ENCODE results near the gene STXBP6.

Gene STXBP6

GRCh38 chr14:24887623-24888304, 162.2 kb downstream of the STXBP6 start:
- no peak for DNase-seq (ENCODE audit: low read depth in 2 of 2)

- DNase-seq (ENCODE audit: low read depth in 2 of 2), result no peak
These were observed 164.5 kb downstream of the STXBP6 start for GRCh38 chr14:24885410-24885913.

GRCh38 chr14:24883576-24883975, 166.4 kb downstream of the STXBP6 start:
- DNase-seq (ENCODE audit: low read depth in 2 of 2), result no peak

GRCh38 chr14:24881116-24881893, 168.6 kb downstream of the STXBP6 start:
- no peak for DNase-seq (ENCODE audit: low read depth in 2 of 2)

GRCh38 chr14:24880689-24881088, 169.3 kb downstream of the STXBP6 start:
- DNase-seq (ENCODE audit: low read depth in 2 of 2), result no peak

GRCh38 chr14:24879661-24880386, 170.1 kb downstream of the STXBP6 start:
- no peak for DNase-seq (ENCODE audit: low read depth in 2 of 2)

GRCh38 chr14:24876996-24877395, 173.0 kb downstream of the STXBP6 start:
- DNase-seq (ENCODE audit: low read depth in 2 of 2), result no peak

GRCh38 chr14:24875991-24876878, 173.7 kb downstream of the STXBP6 start:
- no peak for DNase-seq (ENCODE audit: low read depth in 2 of 2)

- DNase-seq (ENCODE audit: low read depth in 2 of 2), result no peak
These were observed 174.6 kb downstream of the STXBP6 start for GRCh38 chr14:24875203-24875838.

GRCh38 chr14:24874514-24875202, 175.3 kb downstream of the STXBP6 start:
- no peak for DNase-seq (ENCODE audit: low read depth in 2 of 2)

GRCh38 chr14:24873551-24873950, 176.4 kb downstream of the STXBP6 start:
- DNase-seq (ENCODE audit: low read depth in 2 of 2), result no peak

- no peak for DNase-seq (ENCODE audit: low read depth in 2 of 2)
These were observed 178.8 kb downstream of the STXBP6 start for GRCh38 chr14:24870949-24871701.

GRCh38 chr14:24868389-24868788, 181.6 kb downstream of the STXBP6 start:
- no peak for DNase-seq (ENCODE audit: low read depth in 2 of 2)

GRCh38 chr14:24866067-24866639, 183.8 kb downstream of the STXBP6 start:
- no peak for DNase-seq (ENCODE audit: low read depth in 2 of 2)

GRCh38 chr14:24863968-24864684, 185.8 kb downstream of the STXBP6 start:
- DNase-seq (ENCODE audit: low read depth in 2 of 2), result no peak

- DNase-seq (ENCODE audit: low read depth in 2 of 2), result no peak
These were observed 188.8 kb downstream of the STXBP6 start for GRCh38 chr14:24861083-24861630.

GRCh38 chr14:24859559-24859958, 190.4 kb downstream of the STXBP6 start:
- DNase-seq (ENCODE audit: low read depth in 2 of 2), result no peak

GRCh38 chr14:24858684-24859083, 191.3 kb downstream of the STXBP6 start:
- no peak for DNase-seq (ENCODE audit: low read depth in 2 of 2)
